Activated CD4-positive, alpha-beta T cell treated with anti-CD3 and anti-CD28 coated beads, Interleukin-2, amount 50 U/mL, for 1 hour (primary cell): Measurements from ENCODE around the gene HRC.
"Not testable (repeated sequence)": the region's sequence is repeated elsewhere in the genome, so short reads cannot be mapped to it uniquely, and the experiment has no call there.

Experiments used
- DNase-seq: peaks from one replicate; pipeline ENCODE4 v3.0.0-alpha.2; 2020

The HRC gene

GRCh38 chr19:49132974-49133609 lies 22.1 kb downstream of the HRC start:
- peak; percentile 32 for DNase-seq

GRCh38 chr19:49130325-49130724 lies 24.9 kb downstream of the HRC start:
- DNase-seq, result no peak

DNA sequence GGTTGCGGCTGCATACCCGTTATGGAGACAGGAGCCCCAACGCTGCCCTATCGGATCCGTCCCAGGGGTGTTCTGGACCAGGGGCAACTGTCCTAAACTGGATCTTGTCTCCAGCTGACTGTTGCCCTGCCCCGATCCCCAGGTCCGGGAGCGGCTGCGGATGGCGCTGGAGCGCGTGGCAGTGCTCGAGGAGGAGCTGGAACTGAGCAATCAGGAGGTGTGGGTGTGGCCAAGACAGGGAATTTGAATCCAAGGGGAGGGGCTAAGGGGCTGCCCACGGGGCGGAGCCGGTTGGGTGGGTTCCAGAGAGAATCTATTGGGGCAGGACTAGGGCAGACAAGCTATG lies 26.0 kb downstream of the HRC start:
- no peak for DNase-seq

DNA sequence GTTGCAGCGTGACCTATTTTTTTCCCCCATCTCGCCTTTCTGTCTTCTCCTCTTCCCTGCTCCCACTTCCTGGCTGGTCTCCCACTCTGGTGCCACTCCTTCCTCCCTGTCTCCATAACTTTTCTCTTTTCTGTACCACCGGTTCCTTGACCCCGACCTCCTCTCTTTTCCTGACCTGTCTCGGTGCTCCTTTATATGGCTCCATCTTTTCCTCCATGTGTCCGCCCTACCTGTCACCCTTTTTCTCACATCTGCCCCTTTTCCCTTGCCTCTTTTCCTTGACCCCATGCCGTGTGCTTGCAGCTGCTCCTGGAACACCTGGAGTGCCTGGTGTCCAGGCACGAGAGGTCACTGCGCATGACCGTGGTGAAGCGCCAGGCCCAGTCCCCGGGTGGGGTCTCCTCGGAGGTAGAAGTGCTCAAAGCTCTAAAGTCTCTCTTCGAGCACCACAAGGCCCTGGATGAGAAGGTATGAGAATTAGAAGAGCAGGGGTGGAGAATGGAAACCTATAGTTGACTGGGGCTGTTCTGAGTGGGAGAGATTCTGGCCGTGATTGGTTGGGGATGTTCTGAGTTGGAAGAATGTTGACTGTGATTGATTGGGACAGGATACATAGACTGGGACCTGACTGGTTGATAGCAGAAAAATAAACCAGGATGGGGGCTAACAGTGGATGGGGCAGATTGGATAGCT lies 26.5 kb downstream of the HRC start:
- no peak for DNase-seq

DNA sequence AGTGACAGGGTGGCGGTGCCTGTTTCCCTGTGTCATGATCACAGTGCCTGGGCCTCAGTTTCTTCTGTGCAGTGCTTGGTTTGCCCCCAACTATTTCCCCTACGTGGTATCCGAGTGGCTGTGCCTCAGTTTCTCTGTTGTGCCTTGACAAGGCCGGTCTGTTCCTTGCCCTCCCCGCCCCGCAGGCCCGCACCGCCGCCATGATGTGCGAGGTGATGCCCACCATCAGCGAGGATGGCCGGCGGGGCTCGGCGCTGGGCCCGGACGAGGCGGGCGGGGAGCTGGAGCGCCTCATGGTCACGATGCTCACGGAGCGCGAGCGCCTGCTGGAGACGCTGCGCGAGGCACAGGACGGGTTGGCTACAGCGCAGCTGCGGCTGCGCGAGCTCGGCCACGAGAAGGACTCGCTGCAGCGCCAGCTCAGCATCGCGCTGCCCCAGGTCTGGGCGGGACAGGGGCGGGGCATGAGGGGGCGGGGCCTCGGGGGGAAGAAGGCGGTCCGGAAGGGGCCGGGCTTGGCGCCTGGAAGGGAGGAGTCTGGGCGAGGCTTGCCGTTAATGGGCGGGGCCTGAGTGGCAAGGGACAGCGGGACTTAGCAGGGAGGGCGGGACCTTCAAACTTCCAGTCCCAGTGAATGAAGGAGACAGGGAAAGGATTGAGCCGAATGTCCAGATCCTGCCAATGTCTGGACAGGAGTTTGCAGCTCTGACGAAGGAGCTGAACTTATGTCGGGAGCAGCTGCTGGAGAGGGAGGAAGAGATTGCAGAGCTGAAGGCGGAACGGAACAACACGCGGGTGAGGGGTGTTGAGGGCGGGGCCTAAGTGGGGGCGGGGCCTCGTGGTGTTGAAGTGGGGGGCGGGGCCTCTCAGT lies 27.3 kb downstream of the HRC start:
- peak; percentile 94 for DNase-seq

GRCh38 chr19:49127225-49127624 lies 28.0 kb downstream of the HRC start:
- not testable (repeated sequence) for DNase-seq

- DNase-seq, result no peak
Observed at GRCh38 chr19:49126575-49126974, 28.6 kb downstream of the HRC start.

GRCh38 chr19:49125025-49125731 lies 30.0 kb downstream of the HRC start:
- no peak for DNase-seq

- DNase-seq, result not testable (repeated sequence)
Observed at GRCh38 chr19:49123285-49123684, 31.9 kb downstream of the HRC start.

DNA sequence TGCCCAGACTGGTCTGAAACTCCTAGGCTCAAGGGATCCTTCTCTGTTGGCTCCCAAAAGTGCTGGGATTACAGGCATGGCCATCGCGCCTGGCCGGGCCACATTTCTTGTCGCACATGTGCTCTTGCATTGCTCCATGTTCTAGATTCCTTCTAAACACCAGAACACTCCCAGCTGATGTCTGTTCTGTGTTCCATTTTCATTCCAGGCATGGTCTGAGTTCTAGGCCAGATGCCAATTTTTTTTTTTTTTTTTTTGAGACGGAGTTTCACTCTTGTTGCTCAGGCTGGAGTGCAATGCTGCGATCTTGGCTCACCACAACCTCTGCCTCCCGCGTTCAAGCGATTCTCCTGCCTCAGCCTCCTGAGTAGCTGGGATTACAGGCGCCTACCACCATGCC lies 33.4 kb downstream of the HRC start:
- DNase-seq, result not testable (repeated sequence)

DNA sequence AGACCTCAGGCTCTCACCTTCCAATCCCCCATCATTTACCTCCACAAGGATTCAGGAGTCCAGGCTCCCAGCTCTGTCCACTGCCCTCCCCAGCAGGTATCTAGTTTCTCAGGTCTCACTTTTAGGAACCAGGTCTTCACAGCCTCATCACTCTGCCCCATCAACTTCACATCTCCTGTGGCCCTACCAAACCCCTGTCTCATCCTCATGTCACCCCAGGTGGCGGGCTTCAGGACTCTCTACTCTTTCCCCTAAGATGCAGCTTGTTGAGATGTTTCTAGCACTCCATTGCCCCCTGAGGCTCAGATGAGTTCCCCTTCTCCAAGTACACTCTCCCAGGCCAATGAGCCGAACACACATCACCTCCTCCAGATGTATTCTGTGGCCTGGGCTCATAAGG lies 34.3 kb downstream of the HRC start:
- no peak for DNase-seq

DNA sequence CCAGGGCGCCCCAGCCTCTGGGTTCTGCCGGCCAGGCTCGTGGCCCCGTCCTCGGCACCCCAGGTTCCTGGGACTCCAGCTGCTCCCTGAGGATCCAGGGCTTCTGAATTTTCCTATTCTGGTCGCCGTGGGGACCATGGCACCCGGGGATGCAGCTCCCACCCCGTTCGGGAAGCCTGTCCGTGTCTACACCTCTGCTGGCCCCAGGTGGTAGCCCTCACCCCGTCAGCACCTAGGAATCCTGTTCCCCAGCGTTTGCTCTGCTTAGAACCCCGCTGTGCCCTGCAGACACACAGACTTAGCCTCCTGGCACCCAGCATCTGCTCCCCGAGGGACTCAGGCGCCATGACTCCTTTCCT lies 34.9 kb downstream of the HRC start:
- DNase-seq, result no peak

DNA sequence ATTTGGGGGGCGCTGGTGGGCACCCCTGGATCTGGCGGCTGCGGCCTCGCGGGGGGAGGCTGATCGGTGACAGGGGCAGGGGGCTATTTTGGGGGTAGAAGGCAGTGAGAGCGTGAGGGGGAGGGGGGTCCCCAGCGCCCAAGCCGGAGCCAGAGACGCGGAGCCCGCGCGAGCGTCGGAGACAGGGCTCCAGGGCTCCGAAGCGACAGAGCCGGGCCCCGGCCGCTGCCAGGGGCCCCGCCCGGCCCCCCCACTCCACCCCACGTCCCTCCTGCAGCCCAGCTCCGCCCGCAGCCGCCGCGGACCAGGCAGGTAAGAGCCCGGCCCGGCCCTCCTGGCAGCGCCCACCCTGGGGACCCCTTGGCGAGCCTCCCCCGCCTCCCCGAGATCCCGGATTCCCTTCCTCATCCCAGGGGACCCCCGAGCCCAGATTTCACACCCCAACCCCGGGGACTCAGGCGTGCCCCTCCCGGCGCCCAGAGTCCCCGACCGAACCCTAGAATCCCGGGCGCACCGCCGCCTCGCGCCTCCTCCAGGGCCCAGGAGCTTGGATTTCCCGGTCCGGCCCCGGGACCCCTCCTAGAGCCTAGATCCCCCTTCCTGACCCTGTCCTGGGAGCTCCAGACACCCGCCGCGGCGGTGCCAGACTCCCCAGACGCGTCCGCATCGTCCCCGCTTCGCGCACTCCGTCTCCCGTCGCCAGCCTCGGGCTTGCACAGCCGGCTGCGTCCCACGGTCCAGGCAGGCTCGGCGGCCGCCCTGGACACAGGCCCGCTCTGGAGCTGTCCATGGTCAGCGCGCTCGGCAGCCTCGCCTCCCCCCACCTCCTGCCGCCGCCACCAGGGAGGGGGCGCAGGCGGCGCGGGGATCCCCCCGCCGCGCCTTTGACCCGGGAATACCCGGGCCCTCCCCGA lies 35.5 kb downstream of the HRC start, which contains the start of gene PPFIA3:
Gene PPFIA3 (plus strand): TSS at position 134 of the 914 bp plus-strand sequence. CDS start 8,330 bp downstream, outside the sequence.
- no peak for DNase-seq

GRCh38 chr19:49118565-49119410 lies 36.4 kb downstream of the HRC start, which contains the start of gene C19orf73:
C19orf73 (minus strand) TSS chr19:49119143; CDS start chr19:49119022, 121 bp downstream.
- DNase-seq, result peak; percentile 95

DNA sequence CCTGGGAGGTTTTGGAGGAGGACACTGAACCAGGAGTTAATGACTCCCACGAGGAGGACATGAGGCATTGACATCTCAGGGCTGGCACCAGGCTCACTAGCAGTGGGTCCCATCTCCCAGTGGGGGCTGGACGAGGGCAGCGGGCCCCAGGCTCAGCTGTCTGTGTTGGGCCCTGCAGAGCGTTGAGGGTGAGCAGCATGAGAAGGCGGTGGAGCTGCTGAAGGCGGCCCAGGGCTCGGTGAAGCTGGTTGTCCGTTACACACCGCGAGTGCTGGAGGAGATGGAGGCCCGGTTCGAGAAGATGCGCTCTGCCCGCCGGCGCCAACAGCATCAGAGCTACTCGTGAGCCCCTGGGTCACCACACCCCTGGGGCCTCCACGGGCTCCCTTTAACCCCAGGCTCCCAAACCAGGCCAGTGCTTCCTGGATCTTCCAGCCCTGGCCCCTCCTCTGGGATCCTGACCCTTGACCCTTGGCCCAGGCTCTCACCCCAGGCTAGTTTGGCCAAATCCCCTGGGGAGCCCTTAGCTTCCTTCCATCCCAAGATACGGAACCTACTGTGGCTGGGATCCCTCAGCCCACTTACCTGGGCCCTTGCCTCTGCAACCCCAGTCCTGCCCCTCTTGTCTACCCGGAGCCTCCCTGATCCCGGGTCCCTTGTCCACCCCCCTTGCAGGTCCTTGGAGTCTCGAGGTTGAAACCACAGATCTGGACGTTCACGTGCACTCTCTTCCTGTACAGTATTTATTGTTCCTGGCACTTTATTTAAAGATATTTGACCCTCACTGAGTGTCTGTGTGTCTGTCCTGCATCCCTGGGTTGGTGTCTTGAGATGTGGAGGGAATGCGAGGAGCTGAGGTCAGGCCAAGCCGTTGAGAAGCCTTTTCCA lies 37.3 kb downstream of the HRC start:
- DNase-seq, result no peak

DNA sequence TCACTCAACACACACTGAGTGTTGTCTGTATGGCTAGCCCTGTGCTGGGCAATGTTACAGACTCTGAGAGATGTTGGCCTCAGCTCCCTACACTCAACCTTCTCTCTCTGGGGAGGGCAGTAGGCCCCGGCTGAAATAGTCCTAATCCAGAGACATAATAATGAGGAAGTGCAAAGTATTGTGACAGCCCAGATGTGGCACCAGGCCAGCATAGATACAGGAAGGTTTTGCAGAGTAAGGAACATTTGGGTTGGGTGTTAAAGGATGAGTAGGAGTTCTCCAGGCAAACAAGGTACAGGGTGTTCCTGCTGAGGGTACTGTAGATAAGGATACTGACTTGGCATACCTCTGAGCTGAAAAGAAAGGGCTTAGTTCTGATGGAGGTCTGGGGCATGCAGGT lies 38.7 kb downstream of the HRC start:
- DNase-seq, result no peak

DNA sequence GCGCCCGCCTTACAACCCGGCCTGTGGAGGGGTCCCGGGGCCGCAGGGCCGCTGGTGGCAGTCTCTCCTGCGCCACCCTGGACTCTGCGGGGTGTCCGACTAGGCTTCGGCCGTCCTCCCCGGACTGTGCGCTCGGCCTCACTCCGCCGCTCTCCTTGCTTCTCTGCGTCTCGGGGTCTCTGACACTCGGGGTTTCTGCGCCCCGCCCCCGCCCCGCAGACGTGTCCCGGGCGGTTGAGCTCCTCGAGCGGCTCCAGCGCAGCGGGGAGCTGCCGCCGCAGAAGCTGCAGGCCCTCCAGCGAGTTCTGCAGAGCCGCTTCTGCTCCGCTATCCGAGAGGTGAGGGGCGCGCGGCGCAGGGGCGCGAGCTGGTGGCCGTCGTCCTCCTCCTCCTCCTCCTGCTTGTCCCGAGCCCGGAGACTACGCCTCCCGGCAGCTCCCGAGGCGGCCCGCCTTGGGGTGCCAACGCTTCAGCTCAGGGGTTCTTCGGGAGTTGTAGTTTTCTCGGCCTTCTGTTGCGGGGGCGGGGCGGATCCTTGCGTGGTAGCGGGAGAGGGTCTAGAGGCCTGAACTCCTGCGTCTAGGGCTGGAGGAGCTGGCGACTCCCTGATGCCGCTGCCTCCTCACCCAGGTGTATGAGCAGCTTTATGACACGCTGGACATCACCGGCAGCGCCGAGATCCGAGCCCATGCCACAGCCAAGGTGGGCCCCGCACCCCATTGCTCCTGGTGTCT lies 40.4 kb downstream of the HRC start:
- peak; percentile 45 for DNase-seq

GRCh38 chr19:49113762-49114629 lies 41.2 kb downstream of the HRC start, which contains the start of gene LIN7B:
LIN7B (plus strand) TSS chr19:49114370; CDS start chr19:49114405, 35 bp downstream.
- peak; percentile 67 for DNase-seq
